ENCODE measurements around the gene PITPNC1. TPM values are rescaled to one million over a fixed set of nuclear protein-coding genes. Genes with fewer than 3 reads are reported as not detected.

Gene PITPNC1
- total and polyA plus RNA-seq, 2 of the 13 experiments (the other 11 are each of a cell fraction or from before 2014, with no cell fraction given), result 4.1 to 5.7 TPM

DNA sequence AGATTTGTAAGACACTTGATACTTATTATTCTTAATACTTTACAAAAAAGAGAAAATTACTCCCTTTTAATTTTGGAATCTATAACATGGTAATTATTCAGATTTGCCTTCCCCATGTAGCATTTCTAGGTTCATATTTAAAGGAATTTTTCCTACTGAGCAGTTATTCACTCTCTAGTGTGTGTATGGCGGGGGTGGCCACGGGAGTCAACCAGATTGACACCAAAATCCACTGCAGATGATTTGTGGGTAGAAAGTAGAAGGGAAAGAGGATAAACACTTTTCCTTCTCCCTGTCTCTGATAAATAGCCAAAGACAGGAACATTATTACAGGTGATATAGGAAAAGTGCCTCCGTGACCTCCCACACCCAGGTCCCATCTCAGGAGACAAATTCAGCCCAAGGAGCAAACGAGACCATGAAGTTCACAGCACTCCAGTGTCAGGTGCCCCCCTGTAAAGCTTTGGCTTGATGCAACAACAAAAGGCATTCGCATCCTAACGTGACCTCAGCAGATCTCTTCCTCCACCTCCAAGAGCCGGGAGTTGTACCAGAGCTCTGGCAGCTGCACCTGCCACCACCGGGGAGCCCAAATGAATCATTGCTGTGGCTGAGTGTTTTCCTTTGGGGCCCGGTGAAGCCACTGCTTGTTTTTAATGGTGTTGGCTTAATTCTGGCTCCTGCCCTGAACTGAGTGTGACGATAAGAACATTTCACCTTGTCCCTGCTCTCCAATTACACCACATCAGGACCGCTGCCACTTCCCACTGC is 248.0 kb downstream of the PITPNC1 start:
- TF ChIP-seq MAFG (CRISPR knock-in tag; IDR thresholded peaks at IDR 0.05), result no peak
- TF ChIP-seq SIN3B (IDR thresholded peaks at IDR 0.05; ENCODE audit: low read length), result no peak
- TF ChIP-seq ZNF430 (CRISPR knock-in tag; IDR thresholded peaks at IDR 0.05), result no peak
- TF ChIP-seq PHF20 (CRISPR knock-in tag; IDR thresholded peaks at IDR 0.05), result no peak
- TF ChIP-seq ZNF460 (CRISPR knock-in tag; IDR thresholded peaks at IDR 0.05; ENCODE audit: borderline replicate concordance), result no peak
- TF ChIP-seq ZSCAN30 (CRISPR knock-in tag; IDR thresholded peaks at IDR 0.05), result no peak
- TF ChIP-seq RBM39 (IDR thresholded peaks at IDR 0.05; ENCODE audit: low read depth, low read length, poor library complexity, severe bottlenecking), result no peak
- TF ChIP-seq, protein P1, sequence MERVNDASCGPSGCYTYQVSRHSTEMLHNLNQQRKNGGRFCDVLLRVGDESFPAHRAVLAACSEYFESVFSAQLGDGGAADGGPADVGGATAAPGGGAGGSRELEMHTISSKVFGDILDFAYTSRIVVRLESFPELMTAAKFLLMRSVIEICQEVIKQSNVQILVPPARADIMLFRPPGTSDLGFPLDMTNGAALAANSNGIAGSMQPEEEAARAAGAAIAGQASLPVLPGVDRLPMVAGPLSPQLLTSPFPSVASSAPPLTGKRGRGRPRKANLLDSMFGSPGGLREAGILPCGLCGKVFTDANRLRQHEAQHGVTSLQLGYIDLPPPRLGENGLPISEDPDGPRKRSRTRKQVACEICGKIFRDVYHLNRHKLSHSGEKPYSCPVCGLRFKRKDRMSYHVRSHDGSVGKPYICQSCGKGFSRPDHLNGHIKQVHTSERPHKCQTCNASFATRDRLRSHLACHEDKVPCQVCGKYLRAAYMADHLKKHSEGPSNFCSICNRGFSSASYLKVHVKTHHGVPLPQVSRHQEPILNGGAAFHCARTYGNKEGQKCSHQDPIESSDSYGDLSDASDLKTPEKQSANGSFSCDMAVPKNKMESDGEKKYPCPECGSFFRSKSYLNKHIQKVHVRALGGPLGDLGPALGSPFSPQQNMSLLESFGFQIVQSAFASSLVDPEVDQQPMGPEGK (CRISPR knock-in tag; IDR thresholded peaks at IDR 0.05), result no peak
- no peak for TF ChIP-seq POGZ (CRISPR knock-in tag; IDR thresholded peaks at IDR 0.05)
- no peak for TF ChIP-seq CHD4 (IDR thresholded peaks at IDR 0.05; ENCODE audit: borderline replicate concordance, low read length)
- no peak for TF ChIP-seq PLRG1 (conservative IDR thresholded peaks at IDR 0.05)
- no peak for TF ChIP-seq KAT7 (CRISPR knock-in tag; IDR thresholded peaks at IDR 0.05; ENCODE audit: borderline replicate concordance)
- no peak for TF ChIP-seq MAF1 (CRISPR knock-in tag; IDR thresholded peaks at IDR 0.05; ENCODE audit: borderline replicate concordance)
- TF ChIP-seq, protein P2, sequence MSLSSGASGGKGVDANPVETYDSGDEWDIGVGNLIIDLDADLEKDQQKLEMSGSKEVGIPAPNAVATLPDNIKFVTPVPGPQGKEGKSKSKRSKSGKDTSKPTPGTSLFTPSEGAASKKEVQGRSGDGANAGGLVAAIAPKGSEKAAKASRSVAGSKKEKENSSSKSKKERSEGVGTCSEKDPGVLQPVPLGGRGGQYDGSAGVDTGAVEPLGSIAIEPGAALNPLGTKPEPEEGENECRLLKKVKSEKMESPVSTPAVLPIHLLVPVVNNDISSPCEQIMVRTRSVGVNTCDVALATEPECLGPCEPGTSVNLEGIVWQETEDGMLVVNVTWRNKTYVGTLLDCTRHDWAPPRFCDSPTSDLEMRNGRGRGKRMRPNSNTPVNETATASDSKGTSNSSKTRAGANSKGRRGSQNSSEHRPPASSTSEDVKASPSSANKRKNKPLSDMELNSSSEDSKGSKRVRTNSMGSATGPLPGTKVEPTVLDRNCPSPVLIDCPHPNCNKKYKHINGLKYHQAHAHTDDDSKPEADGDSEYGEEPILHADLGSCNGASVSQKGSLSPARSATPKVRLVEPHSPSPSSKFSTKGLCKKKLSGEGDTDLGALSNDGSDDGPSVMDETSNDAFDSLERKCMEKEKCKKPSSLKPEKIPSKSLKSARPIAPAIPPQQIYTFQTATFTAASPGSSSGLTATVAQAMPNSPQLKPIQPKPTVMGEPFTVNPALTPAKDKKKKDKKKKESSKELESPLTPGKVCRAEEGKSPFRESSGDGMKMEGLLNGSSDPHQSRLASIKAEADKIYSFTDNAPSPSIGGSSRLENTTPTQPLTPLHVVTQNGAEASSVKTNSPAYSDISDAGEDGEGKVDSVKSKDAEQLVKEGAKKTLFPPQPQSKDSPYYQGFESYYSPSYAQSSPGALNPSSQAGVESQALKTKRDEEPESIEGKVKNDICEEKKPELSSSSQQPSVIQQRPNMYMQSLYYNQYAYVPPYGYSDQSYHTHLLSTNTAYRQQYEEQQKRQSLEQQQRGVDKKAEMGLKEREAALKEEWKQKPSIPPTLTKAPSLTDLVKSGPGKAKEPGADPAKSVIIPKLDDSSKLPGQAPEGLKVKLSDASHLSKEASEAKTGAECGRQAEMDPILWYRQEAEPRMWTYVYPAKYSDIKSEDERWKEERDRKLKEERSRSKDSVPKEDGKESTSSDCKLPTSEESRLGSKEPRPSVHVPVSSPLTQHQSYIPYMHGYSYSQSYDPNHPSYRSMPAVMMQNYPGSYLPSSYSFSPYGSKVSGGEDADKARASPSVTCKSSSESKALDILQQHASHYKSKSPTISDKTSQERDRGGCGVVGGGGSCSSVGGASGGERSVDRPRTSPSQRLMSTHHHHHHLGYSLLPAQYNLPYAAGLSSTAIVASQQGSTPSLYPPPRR (CRISPR knock-in tag; IDR thresholded peaks at IDR 0.05; ENCODE audit: borderline replicate concordance), result no peak
- no peak for TF ChIP-seq ZNF839 (CRISPR knock-in tag; IDR thresholded peaks at IDR 0.05; ENCODE audit: borderline replicate concordance)
- TF ChIP-seq ARHGAP35 (CRISPR knock-in tag; IDR thresholded peaks at IDR 0.05; ENCODE audit: borderline replicate concordance), result no peak
- in situ Hi-C loops (cut with HindIII; ENCODE audit: extremely low pct_ligation_motif_present, low pct_unique_long_range_greater_than_20kb), result no loop called here
- ATAC-seq, result no peak
- BruUV-seq (replicated peaks), result no TSS peak
- 54% methylated on average over 11 of the region's 11 CpGs for WGBS (ENCODE audit: low lambda C conversion rate)
- DNase-seq (ENCODE audit: low spot score), result no peak
- no peaks in the 10 kb centered on the region for H3K9me3 ChIP-seq (ENCODE audit: low read length)
- no peak overlapping the region for H2AFZ ChIP-seq (ENCODE audit: low read length)
- intact Hi-C loops (cut with micrococcal nuclease; ENCODE audit: unreplicated experiment), result loop anchor here (5.0 kb wide), 1 partner anchor 238 kb away; no protein-coding TSS in a partner anchor
- H3K27me3 ChIP-seq (ENCODE audit: control insufficient read depth in 1 of 2, insufficient read depth in 2 of 2, low read length in 2 of 2), result no peaks in the 10 kb centered on the region
- H3K4me3 ChIP-seq (replicated peaks in 1 of 3; ENCODE audit: insufficient read depth in 1 of 3, low read depth in 2 of 3, low read length in 3 of 3), result no peak overlapping the region
- ChIA-PET POLR2A (no interaction called here), CTCF (ENCODE audit: low intra/inter-chr PET ratio, low total read pairs) (no interaction called here)
- no peak overlapping the region for H3K4me2 ChIP-seq (ENCODE audit: low read depth, low read length)
- H3K4me1 ChIP-seq (ENCODE audit: insufficient read depth, low read length), result peaks cover 10% of the 10 kb centered on the region; the same call in 1 of the 2 replicates
- H3K79me2 ChIP-seq (ENCODE audit: insufficient read depth, low read length), result no peaks in the 10 kb centered on the region
- no peak overlapping the region for H3K9ac ChIP-seq (ENCODE audit: insufficient read depth, low read depth, low read length)
- no peaks in the 10 kb centered on the region for H4K20me1 ChIP-seq (ENCODE audit: insufficient read depth, low read length)
- no peak for FAIRE-seq
- no peak overlapping the region for H3K27ac ChIP-seq (ENCODE audit: extremely low read length, insufficient read depth, low read length)
- H3K36me3 ChIP-seq (replicated peaks in 1 of 2; ENCODE audit: control insufficient read depth in 1 of 2, insufficient read depth in 2 of 2, low read length in 2 of 2), result no peaks in the 10 kb centered on the region
